GM19452 (cell line): ENCODE results near the gene POLR1A.

Source experiments
- ATAC-seq: cut with Tn5 transposase; IDR thresholded peaks from one replicate; pipeline ENCODE4 v1.9.1; 2021; ENCODE audit not compliant: unreplicated experiment

Gene POLR1A

GRCh38 chr2:86105252-86105968 is at the start of gene POLR1A:
POLR1A (minus strand) TSS chr2:86105886; CDS start chr2:86105776, 110 bp downstream.
- peak; percentile 77 for ATAC-seq

DNA sequence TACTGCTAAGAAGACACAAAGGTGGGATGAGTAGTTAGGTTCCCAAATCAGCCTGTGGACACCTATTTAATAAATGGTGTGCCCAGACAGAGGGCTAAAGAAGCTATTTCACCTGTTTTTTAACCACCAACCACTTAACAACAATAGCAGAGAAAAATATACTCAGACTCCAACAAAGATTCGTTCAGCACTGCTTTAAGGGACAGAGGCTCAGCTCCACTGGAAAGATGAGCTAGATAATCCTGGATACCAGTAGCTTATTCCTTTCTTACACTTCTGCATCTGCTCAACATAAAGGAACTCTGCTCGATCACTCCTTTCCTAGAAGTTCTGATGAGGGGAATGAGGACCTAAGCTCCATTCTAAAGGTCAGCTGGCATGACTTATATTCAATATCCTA is 44.8 kb upstream of the POLR1A start:
- no peak for ATAC-seq

DNA sequence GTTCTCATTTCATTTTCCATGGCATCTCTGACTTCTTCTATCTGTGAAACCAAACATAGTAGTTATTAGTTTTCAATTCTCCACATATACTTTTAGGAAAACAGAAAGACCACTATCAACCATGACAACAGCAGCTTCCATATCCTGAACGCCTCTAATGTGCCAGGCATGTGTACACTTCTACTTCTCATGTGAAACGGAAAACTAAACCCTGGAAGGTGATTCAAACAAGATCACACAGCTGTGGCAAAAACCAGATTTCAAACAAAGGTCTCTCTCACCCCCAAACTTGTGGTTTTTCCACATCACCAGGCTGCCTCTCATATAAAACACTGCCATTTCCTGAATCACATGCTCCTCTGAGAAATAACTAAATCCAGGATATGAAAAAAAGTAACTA is 42.1 kb upstream of the POLR1A start:
- ATAC-seq, result no peak

GRCh38 chr2:86143926-86144685 is 38.4 kb upstream of the POLR1A start:
- ATAC-seq, result no peak

GRCh38 chr2:86143307-86143706 is 37.6 kb upstream of the POLR1A start:
- ATAC-seq, result no peak

- no peak for ATAC-seq
Observed at GRCh38 chr2:86142436-86143257, 37.0 kb upstream of the POLR1A start.

DNA sequence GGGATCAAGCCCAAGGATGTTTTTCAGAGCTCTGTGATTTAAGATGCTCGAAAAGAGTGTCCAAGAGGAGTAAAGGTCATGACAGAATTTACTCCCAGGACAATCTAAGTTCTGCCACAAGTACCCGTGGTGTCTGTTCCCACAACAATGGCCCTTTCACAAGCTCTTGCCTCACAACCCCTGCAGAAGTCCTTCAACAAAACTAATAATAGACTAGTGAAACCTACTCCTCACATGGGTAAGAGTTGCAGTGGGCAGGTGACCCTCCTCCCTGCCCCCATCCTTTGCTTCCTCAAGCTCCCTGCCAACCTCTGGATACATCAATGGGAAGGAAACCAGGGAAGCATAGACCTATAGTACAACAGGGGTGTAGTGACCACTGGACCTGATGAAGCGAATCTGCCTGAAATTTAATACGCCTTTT is 35.3 kb upstream of the POLR1A start:
- ATAC-seq, result no peak

GRCh38 chr2:86139981-86140380 is 34.3 kb upstream of the POLR1A start:
- no peak for ATAC-seq

DNA sequence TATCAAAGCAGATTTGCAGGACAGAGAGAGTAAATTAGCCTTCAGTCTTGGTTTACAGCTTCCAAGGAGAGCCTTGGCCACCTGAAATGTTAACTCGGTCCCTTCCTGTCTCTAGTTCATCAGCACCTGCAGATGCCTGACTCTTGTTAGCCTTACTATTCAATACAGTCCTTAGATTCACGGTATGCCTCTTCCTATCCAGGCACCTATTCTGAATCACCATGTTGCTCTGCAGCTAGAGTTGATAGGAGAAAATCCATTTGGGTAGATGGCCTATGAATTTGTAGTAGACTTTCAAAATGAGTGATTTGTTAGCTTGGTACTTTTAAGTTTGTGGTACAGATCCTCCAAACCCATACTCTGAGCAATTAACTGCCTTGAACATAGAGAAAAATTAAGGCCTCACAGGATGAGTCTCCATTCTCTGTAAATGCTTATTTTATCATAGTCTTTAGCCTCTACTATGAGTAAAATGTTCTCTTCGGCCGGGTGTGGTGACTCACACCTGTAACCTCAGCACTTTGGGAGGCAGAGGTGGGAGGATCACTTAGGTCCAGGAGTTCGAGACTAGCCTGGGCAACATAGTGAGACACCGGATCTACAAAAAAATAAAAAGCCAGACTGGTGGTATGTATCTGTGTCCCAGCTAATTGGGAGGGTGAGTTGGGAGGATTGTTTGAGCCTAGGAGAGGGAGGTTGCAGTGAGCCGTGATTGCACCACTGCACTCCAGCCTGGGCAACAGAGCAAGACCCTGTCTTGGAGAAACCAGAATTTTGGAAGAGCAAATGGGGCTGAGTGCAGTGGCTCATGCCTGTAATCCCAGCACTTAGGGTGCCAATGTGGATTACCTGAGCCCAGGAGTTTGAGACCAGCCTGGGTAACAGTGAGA is 33.3 kb upstream of the POLR1A start:
- no peak for ATAC-seq

- ATAC-seq, result no peak
Observed at GRCh38 chr2:86136141-86136540, 30.5 kb upstream of the POLR1A start.

DNA sequence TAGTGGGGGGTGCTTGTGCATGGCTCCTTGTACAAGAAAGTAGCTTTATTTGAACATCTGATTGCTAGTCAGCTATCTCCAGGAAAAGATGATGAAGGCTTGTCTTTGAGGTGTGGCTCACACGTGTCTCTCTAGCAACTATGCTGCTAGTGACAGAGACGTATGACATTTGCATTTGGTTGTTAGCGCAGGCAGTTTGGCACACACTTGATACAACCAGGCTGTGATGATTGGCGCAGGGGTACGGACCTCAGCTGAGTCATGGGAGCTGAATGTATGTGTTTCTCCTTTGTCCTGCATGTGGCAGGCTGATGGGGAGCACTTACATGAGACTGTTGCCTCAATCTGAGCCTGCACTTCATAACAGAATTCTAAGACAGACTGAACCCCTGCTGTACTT is 30.0 kb upstream of the POLR1A start:
- no peak for ATAC-seq

DNA sequence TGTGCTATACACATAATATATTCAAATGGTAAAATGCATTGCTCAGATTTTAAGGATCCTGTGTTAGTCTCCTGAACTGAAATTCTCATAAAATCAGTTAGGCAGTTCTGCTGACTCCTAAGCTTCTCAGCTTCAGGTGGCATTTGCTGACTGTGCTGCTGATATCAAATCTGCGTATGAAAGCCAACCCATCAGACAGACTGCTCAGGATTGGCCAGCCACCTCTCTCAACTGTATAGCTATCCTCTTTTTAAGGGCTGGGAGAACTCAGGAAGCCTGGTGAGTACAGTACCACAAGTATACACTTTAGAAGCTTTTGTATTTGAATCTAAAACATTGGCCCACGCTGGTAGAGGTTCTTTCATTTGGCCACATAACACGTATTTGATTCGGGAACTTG is 29.0 kb upstream of the POLR1A start:
- no peak for ATAC-seq

DNA sequence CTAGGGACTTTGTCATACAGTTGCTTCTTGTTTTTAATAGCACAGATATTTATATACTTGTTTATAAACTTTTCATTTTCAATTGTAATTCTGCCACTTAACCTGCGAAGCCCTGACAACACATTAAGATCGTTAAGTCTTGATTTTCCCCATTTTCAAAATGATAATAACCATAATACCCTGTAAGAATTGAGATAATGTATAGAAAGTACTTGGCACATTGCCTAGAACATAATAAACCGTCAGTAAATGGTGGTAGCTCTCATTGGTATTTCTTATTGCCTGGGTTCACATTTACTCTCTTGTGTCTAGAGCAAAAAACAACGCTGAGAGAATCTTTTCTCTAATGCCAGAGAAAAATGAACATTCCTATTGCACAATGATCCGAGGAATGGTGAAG is 19.0 kb upstream of the POLR1A start:
- no peak for ATAC-seq

DNA sequence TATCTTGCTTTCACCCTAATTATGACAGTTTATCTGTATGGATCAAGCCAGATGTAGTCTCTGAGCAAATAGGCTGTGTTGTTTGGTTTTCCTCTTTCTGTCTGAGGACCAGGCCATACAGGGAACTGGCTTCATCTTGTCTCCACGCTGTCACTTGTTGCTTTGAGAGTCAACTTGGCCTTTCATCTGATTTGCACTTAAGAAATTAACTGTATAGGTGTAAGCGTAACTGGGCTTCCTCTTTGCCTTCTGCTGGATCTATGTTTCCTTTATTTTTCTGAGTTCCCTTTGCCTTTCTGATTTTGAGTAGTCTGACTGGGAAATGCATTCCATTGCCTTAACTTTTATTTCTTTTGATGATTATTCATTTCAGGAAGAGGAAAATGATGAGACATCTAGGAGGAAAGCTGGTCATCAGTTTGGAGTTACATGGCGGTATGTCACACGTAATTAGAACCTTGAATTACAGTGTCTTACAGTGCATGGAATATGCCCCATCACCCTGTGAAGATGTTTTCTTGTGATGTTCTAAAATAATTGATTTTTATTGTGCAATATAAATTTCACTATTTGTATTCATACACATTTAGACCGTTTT is 17.7 kb upstream of the POLR1A start:
- ATAC-seq, result no peak

DNA sequence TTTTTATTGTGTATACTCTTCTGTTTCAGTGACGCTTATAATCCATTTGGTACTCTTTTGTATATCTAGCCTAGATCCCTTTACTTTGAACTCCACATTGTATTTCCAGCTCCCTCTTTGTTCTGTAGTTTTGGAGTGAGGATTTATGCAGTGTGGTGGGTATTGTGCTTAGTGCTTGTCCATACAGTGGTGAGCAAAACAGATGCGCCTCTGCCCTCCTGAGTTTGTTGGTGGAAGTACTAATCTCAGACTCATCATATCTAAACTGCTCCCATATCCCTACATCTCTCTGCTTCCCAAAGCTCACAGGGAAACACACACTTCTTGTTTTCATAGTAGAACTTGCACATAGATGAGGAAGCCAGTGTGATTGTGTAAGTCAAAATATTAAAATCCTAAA is 12.4 kb upstream of the POLR1A start:
- no peak for ATAC-seq

DNA sequence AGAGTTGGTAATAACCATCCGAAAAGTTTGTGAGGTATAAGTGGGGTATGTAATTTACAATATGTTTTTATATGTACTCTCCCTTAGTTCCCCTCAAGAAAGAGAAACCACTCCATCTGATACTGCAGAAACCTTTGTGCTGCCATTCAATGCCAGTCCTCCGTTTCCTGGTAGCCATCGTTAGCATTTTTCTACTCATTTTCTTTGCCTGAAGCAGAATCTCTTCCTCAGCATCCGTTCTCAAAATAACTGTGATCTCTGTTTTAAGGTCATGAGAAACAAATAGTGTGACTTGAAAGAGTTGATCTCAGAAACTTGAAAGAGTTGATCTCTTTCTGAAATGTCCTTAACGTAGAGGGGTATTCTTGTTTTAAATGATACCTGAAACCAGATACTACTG is 1.3 kb upstream of the POLR1A start:
- no peak for ATAC-seq

DNA sequence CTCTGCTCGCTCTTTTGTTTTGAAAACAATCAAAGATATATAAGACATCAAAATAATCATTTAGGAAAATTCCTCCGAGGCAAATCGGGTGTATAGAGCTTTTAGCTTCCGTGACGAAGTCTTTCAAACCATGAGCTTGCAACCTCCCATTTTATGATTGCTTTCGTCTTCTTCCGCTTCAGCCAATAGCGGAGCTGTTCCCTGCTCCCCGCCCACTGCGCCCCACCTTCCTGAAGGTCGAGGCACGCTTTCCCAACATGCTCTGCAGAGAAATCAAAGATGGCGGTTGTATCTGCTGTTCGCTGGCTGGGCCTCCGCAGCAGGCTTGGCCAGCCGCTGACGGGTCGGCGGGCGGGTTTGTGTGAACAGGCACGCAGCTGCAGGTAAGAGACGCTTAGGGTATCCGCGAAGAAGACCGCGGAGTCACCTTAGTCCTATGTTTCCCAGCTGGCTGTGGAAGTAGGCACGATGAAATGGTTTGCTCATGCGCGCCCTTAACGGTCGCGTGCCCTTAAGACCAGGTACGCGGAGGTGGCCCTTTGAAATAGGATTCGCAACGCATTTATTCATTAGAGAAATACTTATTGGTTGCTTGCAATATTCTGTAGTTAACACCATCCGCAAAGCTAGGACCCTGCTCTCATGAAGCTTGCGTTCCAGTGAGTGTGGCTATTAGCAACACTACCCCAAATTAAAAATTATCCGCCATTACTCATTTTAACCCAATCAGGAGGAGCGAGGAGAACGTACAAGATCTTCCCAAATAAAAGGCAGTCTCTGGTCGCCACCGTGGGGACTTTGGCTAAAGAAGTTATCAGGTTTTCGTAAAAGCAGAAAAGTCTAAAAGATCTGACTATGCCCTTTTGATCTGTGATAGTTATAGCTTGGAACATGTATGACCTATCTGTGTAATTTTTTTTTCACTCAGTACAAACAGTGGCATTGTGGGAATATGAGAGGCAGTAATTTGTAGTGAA is 571 bp upstream of the POLR1A start, which contains the start of gene PTCD3:
Gene PTCD3, plus strand, starts transcription at position 267 of the 977 bp plus-strand sequence. Its CDS starts 13 bp downstream, at position 280.
- peak; percentile 87 for ATAC-seq

- ATAC-seq, result no peak
Observed at GRCh38 chr2:86102157-86102556, 3.5 kb downstream of the POLR1A start.

DNA sequence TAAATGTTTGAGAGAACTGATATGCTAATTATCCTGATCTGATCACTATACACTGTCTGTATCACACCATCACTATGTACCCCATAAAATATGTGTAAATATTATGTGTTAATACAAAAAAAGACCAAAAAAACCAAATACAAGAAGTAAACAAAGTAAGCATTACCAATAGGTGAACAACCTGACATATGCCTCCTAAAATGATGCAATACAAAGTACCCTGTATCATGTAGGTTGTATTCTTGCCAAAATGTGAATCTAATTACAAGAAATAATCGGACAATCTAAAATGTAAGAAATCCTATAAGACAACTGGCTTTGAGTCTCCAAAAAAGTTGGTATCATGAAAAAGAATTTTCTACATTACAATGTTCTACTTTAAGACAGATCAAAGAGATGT is 7.8 kb downstream of the POLR1A start:
- ATAC-seq, result no peak
